GM10248 (cell line): Measurements from ENCODE around the gene UCK2.
A peak's percentile ranks its signal among the peaks of the same experiment; 100 is the strongest.
"Not testable (repeated sequence)": the region's sequence is repeated elsewhere in the genome, so short reads cannot be mapped to it uniquely, and the experiment has no call there.

ENCODE experiments used
- CTCF ChIA-PET: fragments of 300-600 bp; sonication (Branson Sonifier 250); formaldehyde crosslinking; extraction: SDS; loops from one replicate; lab custom pipeline; 2021; ENCODE audit warnings: antibody characterized with exemption; lab: Yijun Ruan, JAX
- POLR2A ChIA-PET: fragments of 350-650 bp; sonication (Branson Sonifier 250); formaldehyde crosslinking; extraction: SDS; loops from one replicate; lab custom pipeline; 2020; ENCODE audit warnings: antibody characterized with exemption; lab: Yijun Ruan, JAX
- DNase-seq: peaks from one replicate; pipeline ENCODE4 v3.0.0; 2012; ENCODE audit errors: extremely low spot score
- TF ChIP-seq, protein P1 (sequence below): IDR thresholded peaks from 2 replicates; pipeline ENCODE4 v1.5.1; 2012; ENCODE audit warnings: mild to moderate bottlenecking, low read depth; ENCODE audit errors: extremely low read depth, missing control alignments, control extremely low read depth

UCK2 gene

DNA sequence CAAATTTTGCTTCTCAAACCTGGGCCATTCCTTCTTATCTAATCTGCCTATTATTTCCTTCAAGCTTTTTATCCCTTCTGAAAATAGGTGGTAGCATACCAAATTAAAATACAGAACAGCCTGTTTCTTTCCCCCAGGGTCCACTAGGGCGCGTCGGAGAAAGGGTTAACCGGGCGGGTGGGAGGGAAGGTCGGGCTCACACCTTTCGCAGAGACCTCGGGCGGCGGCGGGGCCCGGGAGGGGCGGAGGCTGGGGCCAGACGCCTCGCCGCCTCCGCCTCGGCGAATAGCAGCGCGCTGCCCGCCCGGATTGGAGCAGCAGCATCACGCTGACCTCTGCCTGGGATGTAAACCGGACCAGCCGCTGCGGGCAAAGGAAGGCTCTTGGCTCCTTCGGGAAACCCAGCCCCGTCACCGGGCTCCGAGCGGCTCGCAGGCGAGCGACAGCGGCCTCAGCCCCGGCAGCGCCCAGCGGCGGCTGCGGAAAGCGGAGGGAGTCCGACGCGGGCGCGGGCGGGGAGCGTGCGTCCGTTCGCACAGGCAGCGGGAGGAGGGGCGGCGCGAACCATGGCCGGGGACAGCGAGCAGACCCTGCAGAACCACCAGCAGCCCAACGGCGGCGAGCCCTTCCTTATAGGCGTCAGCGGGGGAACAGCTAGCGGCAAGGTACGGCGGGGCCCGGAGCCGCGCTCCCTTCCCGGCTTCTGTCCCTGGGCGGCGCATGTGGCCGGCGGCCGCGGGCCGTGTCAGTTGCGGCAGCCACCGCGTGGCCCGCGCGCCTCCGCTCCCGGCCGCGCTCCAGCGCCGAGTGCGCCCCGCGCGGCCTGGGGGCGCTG is at the start of gene UCK2:
UCK2 (plus strand) TSS at position 347 of the 835 bp plus-strand sequence; CDS start at position 567, 220 bp downstream.
- DNase-seq: peak; percentile 89
- ChIA-PET POLR2A (no interaction called here), CTCF (interaction anchor here (0.8 to 8.1 kb wide), 3 partner anchors 9 to 70 kb away, joined by 3 to 67 read pairs (median 4); no protein-coding TSS in a partner anchor)
- TF ChIP-seq, protein P1, sequence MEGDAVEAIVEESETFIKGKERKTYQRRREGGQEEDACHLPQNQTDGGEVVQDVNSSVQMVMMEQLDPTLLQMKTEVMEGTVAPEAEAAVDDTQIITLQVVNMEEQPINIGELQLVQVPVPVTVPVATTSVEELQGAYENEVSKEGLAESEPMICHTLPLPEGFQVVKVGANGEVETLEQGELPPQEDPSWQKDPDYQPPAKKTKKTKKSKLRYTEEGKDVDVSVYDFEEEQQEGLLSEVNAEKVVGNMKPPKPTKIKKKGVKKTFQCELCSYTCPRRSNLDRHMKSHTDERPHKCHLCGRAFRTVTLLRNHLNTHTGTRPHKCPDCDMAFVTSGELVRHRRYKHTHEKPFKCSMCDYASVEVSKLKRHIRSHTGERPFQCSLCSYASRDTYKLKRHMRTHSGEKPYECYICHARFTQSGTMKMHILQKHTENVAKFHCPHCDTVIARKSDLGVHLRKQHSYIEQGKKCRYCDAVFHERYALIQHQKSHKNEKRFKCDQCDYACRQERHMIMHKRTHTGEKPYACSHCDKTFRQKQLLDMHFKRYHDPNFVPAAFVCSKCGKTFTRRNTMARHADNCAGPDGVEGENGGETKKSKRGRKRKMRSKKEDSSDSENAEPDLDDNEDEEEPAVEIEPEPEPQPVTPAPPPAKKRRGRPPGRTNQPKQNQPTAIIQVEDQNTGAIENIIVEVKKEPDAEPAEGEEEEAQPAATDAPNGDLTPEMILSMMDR: peak; percentile 34

DNA sequence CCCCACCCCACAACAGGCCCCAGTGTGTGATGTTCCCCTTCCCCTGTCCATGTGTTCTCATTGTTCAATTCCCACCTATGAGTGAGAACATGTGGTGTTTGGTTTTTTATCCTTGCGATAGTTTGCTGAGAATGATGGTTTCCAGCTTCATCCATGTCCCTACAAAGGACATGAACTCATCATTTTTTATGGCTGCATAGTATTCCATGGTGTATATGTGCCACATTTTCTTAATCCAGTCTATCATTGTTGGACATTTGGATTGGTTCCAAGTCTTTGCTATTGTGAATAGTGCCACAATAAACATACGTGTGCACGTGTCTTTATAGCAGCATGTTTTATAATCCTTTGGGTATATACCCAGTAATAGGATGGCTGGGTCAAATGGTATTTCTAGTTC is 49.2 kb upstream of the UCK2 start:
- DNase-seq, CTCF ChIA-PET, POLR2A ChIA-PET: not testable (repeated sequence)

DNA sequence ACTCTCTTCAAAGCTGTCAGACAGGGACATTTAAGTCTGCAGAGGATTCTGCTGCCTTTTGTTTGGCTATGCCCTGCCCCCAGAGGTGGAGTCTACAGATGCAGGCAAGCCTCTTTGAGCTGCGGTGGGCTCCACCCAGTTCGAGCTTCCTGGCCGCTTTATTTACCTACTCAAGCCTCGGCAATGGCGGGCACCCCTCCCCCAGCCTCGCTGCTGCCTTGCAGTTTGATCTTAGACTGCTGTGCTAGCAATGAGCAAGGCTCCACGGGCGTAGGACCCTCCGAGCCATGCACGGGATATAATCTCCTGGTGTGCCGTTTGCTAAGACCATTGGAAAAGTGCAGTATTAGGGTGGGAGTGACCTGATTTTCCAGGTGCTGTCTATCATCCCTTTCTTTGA is 43.9 kb upstream of the UCK2 start:
- DNase-seq, POLR2A ChIA-PET, CTCF ChIA-PET: not testable (repeated sequence)

DNA sequence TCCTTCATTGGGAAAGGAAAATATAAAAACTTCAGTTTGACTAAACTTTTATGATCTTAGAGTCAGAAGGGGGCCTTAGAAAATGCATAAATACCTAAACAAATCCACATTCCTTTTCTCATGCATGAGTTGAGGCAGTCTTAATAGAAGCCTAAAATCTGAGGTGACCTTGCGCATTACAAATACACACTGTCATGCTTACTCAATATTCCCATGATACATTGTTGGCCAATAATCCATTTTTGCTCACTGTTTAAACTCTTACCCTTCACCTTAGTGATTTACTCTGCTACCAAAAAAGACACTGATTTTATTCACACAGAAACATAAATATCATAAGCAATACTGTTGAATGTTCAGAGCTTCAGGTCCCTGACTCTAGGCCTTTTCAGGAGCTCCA is 39.7 kb upstream of the UCK2 start:
- ChIA-PET POLR2A (no interaction called here), CTCF (no interaction called here)
- TF ChIP-seq, protein P1: no peak
- DNase-seq: no peak

DNA sequence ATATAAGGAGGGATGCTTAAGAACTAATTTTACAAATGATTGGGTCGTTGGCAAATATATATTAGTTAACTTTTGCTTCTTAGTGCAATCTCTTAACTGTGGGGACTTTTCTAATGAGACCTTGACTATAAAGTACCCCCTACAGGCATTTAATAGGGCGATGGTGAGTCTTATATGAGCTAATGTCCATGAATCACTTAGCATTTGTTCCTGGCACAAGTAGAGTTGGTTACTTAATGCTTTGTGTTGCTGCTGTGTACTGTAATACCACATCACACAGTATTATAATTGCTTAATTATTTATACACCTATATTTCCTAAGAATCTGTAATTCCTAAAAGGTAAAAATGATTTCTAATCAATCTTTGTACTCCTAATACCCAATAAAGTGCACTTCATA is 33.5 kb upstream of the UCK2 start:
- CTCF ChIA-PET: no interaction called here
- no peak for DNase-seq
- POLR2A ChIA-PET: no interaction called here
- TF ChIP-seq, protein P1: no peak

DNA sequence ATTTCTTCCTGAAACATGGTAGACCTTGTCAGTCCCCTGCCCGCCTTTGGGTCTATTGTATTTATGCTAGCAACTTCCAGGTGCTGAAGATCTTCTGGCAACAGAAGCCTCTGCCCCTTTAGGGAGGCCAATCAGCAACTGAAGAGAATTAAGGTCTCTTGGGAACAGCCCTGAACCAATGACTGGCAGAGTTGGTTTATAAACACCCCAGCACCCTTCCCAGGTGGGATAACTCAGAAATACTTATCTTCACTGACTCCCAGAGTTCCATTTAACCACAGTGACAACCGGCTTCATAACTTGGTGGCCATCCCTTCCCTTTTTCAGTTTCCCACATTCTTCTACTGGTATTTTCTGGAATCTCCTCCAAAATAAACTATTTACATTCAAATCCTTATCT is 31.5 kb upstream of the UCK2 start:
- TF ChIP-seq, protein P1: no peak
- POLR2A ChIA-PET: no interaction called here
- no peak for DNase-seq
- CTCF ChIA-PET: interaction anchor here (1.6 kb wide), 1 partner anchor 28 kb away, joined by 4 read pairs; no protein-coding TSS in a partner anchor

DNA sequence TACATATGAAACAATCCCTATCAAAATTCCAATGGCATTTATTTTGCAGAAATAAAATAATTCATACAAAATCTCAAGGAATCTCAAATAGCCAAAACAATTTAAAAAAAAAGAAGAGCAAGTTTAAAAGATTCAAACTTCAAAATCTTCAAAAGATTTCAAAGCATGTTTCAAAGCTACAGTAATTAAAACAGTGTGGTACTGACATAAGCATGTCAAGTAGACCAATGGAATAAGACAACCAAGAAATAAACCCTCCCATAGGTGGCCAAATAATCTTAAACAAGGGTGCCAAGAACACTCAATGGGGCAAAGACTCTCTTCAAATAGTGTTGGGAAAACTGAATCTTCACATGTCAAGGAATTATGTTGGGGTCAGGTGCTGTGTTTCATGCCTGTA is 28.0 kb upstream of the UCK2 start:
- ChIA-PET CTCF (interaction anchor here (1.2 kb wide), 1 partner anchor 173 kb away, joined by 3 read pairs; no protein-coding TSS in a partner anchor), POLR2A (no interaction called here)
- no peak for DNase-seq
- TF ChIP-seq, protein P1: no peak

DNA sequence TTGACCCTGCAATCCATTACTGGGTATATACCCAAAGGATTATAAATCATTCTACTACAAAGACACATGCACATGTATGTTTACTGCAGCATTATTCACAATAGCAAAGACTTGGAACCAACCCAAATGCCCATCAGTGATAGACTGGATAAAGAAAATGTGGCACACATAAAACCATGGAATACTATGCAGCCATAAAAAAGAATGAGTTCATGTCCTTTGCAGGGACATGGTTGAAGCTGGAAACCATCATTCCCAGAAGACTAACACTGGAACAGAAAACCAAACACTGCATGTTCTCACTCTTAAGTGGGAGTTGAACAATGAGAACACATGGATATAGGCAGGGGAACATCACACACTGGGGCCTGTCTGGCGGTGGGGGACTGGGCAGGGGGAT is 22.9 kb upstream of the UCK2 start:
- POLR2A ChIA-PET, CTCF ChIA-PET, DNase-seq: not testable (repeated sequence)
